Measurements from ENCODE around the gene ME3. TPM values are rescaled to one million over a fixed set of nuclear protein-coding genes. Genes with fewer than 3 reads are reported as not detected.

Gene ME3
- total RNA-seq, 1 donor from 2014 or later = 10.8 TPM

GRCh38 chr11:86596861-86597586, 75.4 kb downstream of the ME3 start:
- Mint-ChIP-seq H3K9me3 (ENCODE audit: low read depth) (peaks cover 10% of the 10 kb centered on the region), H3K27me3 (ENCODE audit: low read depth) (no peaks in the 10 kb centered on the region), H3K36me3 (ENCODE audit: low read depth) (peaks cover 4% of the 10 kb centered on the region), H3K4me3 (ENCODE audit: unreplicated experiment) (no peak overlapping the region), H3K27ac (ENCODE audit: unreplicated experiment) (peak overlapping the region; percentile 85), H3K4me1 (ENCODE audit: low read depth) (peaks cover 39% of the 10 kb centered on the region)
- TF ChIP-seq CTCF (IDR thresholded peaks at IDR 0.05) = no peak
- no peak for DNase-seq (ENCODE audit: low spot score)

GRCh38 chr11:86595955-86596354, 76.5 kb downstream of the ME3 start:
- H3K4me3 Mint-ChIP-seq (ENCODE audit: unreplicated experiment) = no peak overlapping the region
- no peaks in the 10 kb centered on the region for H3K27me3 Mint-ChIP-seq (ENCODE audit: low read depth)
- peaks cover 46% of the 10 kb centered on the region for H3K4me1 Mint-ChIP-seq (ENCODE audit: low read depth)
- H3K9me3 Mint-ChIP-seq (ENCODE audit: low read depth) = peaks cover 10% of the 10 kb centered on the region
- H3K27ac Mint-ChIP-seq (ENCODE audit: unreplicated experiment) = no peak overlapping the region
- no peak for DNase-seq (ENCODE audit: low spot score)
- TF ChIP-seq CTCF (IDR thresholded peaks at IDR 0.05) = no peak
- H3K36me3 Mint-ChIP-seq (ENCODE audit: low read depth) = peaks cover 4% of the 10 kb centered on the region

GRCh38 chr11:86595451-86595850, 77.0 kb downstream of the ME3 start:
- Mint-ChIP-seq H3K4me1 (ENCODE audit: low read depth) (peaks cover 46% of the 10 kb centered on the region), H3K4me3 (ENCODE audit: unreplicated experiment) (no peak overlapping the region), H3K27me3 (ENCODE audit: low read depth) (no peaks in the 10 kb centered on the region), H3K27ac (ENCODE audit: unreplicated experiment) (no peak overlapping the region), H3K9me3 (ENCODE audit: low read depth) (peaks cover 10% of the 10 kb centered on the region), H3K36me3 (ENCODE audit: low read depth) (peaks cover 4% of the 10 kb centered on the region)
- no peak for DNase-seq (ENCODE audit: low spot score)
- TF ChIP-seq CTCF (IDR thresholded peaks at IDR 0.05) = no peak

GRCh38 chr11:86594746-86595145, 77.7 kb downstream of the ME3 start:
- peaks cover 6% of the 10 kb centered on the region for H3K9me3 Mint-ChIP-seq (ENCODE audit: low read depth)
- peaks cover 46% of the 10 kb centered on the region for H3K4me1 Mint-ChIP-seq (ENCODE audit: low read depth)
- H3K27me3 Mint-ChIP-seq (ENCODE audit: low read depth) = no peaks in the 10 kb centered on the region
- TF ChIP-seq CTCF (IDR thresholded peaks at IDR 0.05) = no peak
- peaks cover 4% of the 10 kb centered on the region for H3K36me3 Mint-ChIP-seq (ENCODE audit: low read depth)
- DNase-seq (ENCODE audit: low spot score) = no peak
- H3K4me3 Mint-ChIP-seq (ENCODE audit: unreplicated experiment) = no peak overlapping the region
- no peak overlapping the region for H3K27ac Mint-ChIP-seq (ENCODE audit: unreplicated experiment)

- Mint-ChIP-seq H3K27me3 (ENCODE audit: low read depth) (no peaks in the 10 kb centered on the region), H3K4me3 (ENCODE audit: unreplicated experiment) (no peak overlapping the region), H3K4me1 (ENCODE audit: low read depth) (peaks cover 46% of the 10 kb centered on the region), H3K36me3 (ENCODE audit: low read depth) (no peaks in the 10 kb centered on the region), H3K27ac (ENCODE audit: unreplicated experiment) (peak overlapping the region; percentile 74), H3K9me3 (ENCODE audit: low read depth) (peaks cover 2% of the 10 kb centered on the region)
- no peak for TF ChIP-seq CTCF (IDR thresholded peaks at IDR 0.05)
- DNase-seq (ENCODE audit: low spot score) = no peak
Measured at GRCh38 chr11:86593833-86594232, 78.6 kb downstream of the ME3 start.

Measured in chondrocyte (in vitro differentiated cells).